Measurements from ENCODE around the gene IFT43.

DNA sequence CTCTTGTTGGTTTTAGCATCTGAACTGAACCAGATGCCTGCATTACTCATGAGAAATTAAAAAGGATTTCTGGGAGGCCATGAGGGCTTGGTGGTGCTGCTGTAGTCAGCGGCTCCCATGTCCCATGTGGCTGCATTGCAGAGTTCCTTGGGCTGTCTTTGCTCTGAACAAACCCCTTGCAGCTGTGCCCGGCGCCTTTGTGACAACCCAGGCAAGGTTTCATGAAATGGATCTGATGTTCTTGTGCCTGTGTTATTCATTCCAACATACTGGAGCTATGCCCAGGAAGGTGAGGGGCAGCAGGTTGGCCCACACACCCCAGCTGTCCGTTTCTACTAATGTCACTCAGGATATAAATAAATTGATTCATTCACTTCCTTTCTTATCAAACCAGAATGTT lies 44.5 kb upstream of the IFT43 start:
- no peak for TF ChIP-seq CTCF (IDR thresholded peaks at IDR 0.05)
- no peak for TF ChIP-seq POLR2A (IDR thresholded peaks at IDR 0.05)
